HepG2 (cell line): ENCODE measurements around the gene FAM131A. TPM values are rescaled to one million over a fixed set of nuclear protein-coding genes. Genes with fewer than 3 reads are reported as not detected.

Experiments used
- FOSL2 ChIP-seq: sonication (generic); formaldehyde crosslinking; IDR thresholded peaks from 2 replicates; pipeline ENCODE4 v1.4.0; 2020; ENCODE audit warnings: missing genetic modification reagents
- FOXO1 ChIP-seq: sonication (generic); formaldehyde crosslinking; IDR thresholded peaks from 2 replicates; pipeline ENCODE4 v1.4.0; 2020; ENCODE audit warnings: missing genetic modification reagents
- KDM5B ChIP-seq: sonication (generic); formaldehyde crosslinking; IDR thresholded peaks from 2 replicates; pipeline ENCODE4 v1.4.0; 2020; ENCODE audit warnings: missing genetic modification reagents, mild to moderate bottlenecking, borderline replicate concordance
- NONO ChIP-seq, 2 experiments: fragments of 450-650 bp in 1 of 2; sonication (generic) in 1 of 2; formaldehyde crosslinking in 1 of 2; IDR thresholded peaks in 1 of 2; conservative IDR thresholded peaks in 1 of 2; 2 replicates each; pipeline versions ENCODE4 v1.6.1 to v1.8.0; 2017 to 2022; ENCODE audit warnings: mild to moderate bottlenecking in 1 of 2, missing genetic modification reagents in 1 of 2, moderate library complexity in 1 of 2
- PLRG1 ChIP-seq: fragments of 450-650 bp; conservative IDR thresholded peaks from 2 replicates; pipeline ENCODE4 v1.6.1; 2016
- POLR2AphosphoS5 ChIP-seq: IDR thresholded peaks from 2 replicates; pipeline ENCODE4 v1.6.1; 2012; ENCODE audit warnings: low read depth, low read length
- TCF12 ChIP-seq, 2 experiments: fragments of 450-650 bp in 1 of 2; sonication (generic) in 1 of 2; formaldehyde crosslinking in 1 of 2; IDR thresholded peaks; 2 replicates each; pipeline versions ENCODE4 v1.6.1 to v1.8.0; 2017 to 2022; ENCODE audit warnings: antibody characterized with exemption in 1 of 2, mild to moderate bottlenecking in 1 of 2, missing genetic modification reagents in 1 of 2, moderate library complexity in 1 of 2
- polyA plus RNA-seq, 8 experiments: library from polyadenylated mRNA; depleted of rRNA in 3 of 8; stranded (reverse) in 7 of 8; unstranded in 1 of 8; fragments of >200 nt; fragmentation: Illumina TruSeq in 4 of 8; extraction: Trizol in 4 of 8; gene quantifications; 2 replicates each; pipeline versions ENCODE4 v1.2.1 to v1.2.3, GENCODE V29; 2011 to 2016; ENCODE audit warnings: low read depth in 4 of 8, missing spikeins in 1 of 8, mixed read lengths in 1 of 8; ENCODE audit not compliant: insufficient read depth in 1 of 8
- total RNA-seq, 5 experiments: library from RNA; depleted of rRNA; stranded (reverse); fragments of >200 nt; fragmentation: Illumina TruSeq; extraction: Trizol; gene quantifications; 2 replicates each; pipeline ENCODE4 v1.2.3, GENCODE V29; 2016; ENCODE audit warnings: low read depth in 1 of 5
- TF ChIP-seq, protein P1 (sequence below): IDR thresholded peaks from 2 replicates; pipeline ENCODE4 v1.4.0; 2020; ENCODE audit warnings: mild to moderate bottlenecking, missing genetic modification reagents
- TF ChIP-seq, protein P2 (sequence below): sonication (generic); formaldehyde crosslinking; IDR thresholded peaks from 2 replicates; pipeline ENCODE4 v1.4.0; 2020; ENCODE audit warnings: missing genetic modification reagents
- TF ChIP-seq, protein P3 (sequence below): sonication (generic); formaldehyde crosslinking; IDR thresholded peaks from 2 replicates; pipeline ENCODE4 v1.4.0; 2020; ENCODE audit warnings: missing genetic modification reagents
- TF ChIP-seq, protein P4 (sequence below): sonication (generic); formaldehyde crosslinking; IDR thresholded peaks from 2 replicates; pipeline ENCODE4 v1.5.0; 2020; ENCODE audit warnings: mild to moderate bottlenecking, missing genetic modification reagents

FAM131A gene
- total and polyA plus RNA-seq, 2 of the 13 experiments (the other 11 are each of a cell fraction or from before 2014, with no cell fraction given), result 9.2 to 9.3 TPM

DNA sequence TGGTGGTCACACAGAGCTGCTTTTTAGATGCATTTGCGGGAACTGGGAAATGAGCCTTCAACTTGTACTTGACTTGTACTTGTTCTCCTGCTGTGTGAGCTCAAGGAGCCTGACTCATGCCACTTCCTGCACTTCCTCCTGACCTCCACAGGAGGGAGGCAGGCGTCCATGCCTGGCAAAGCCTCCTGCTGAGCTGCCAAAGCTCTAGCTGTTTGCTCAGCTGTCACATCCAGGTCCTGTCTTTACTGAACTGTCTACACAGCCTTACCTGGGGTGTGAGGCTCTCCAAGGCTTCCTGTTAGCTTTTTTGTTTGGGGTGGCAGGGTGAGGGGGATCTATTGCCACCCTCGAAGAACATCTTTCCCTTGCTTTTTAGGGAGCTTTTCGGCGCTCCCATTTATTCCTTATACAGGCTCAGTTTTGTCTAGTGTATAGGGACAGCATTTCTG is 34.2 kb downstream of the FAM131A start (continued):
- TF ChIP-seq, protein P1, sequence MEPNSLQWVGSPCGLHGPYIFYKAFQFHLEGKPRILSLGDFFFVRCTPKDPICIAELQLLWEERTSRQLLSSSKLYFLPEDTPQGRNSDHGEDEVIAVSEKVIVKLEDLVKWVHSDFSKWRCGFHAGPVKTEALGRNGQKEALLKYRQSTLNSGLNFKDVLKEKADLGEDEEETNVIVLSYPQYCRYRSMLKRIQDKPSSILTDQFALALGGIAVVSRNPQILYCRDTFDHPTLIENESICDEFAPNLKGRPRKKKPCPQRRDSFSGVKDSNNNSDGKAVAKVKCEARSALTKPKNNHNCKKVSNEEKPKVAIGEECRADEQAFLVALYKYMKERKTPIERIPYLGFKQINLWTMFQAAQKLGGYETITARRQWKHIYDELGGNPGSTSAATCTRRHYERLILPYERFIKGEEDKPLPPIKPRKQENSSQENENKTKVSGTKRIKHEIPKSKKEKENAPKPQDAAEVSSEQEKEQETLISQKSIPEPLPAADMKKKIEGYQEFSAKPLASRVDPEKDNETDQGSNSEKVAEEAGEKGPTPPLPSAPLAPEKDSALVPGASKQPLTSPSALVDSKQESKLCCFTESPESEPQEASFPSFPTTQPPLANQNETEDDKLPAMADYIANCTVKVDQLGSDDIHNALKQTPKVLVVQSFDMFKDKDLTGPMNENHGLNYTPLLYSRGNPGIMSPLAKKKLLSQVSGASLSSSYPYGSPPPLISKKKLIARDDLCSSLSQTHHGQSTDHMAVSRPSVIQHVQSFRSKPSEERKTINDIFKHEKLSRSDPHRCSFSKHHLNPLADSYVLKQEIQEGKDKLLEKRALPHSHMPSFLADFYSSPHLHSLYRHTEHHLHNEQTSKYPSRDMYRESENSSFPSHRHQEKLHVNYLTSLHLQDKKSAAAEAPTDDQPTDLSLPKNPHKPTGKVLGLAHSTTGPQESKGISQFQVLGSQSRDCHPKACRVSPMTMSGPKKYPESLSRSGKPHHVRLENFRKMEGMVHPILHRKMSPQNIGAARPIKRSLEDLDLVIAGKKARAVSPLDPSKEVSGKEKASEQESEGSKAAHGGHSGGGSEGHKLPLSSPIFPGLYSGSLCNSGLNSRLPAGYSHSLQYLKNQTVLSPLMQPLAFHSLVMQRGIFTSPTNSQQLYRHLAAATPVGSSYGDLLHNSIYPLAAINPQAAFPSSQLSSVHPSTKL, result peak; percentile 37; the same call in 1 of the 2 replicates
- TF ChIP-seq, protein P2, sequence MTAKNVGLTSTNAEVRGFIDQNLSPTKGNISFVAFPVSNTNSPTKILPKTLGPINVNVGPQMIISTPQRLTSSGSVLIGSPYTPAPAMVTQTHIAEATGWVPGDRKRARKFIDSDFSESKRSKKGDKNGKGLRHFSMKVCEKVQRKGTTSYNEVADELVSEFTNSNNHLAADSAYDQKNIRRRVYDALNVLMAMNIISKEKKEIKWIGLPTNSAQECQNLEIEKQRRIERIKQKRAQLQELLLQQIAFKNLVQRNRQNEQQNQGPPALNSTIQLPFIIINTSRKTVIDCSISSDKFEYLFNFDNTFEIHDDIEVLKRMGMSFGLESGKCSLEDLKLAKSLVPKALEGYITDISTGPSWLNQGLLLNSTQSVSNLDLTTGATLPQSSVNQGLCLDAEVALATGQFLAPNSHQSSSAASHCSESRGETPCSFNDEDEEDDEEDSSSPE, result no peak
- no peak for TF ChIP-seq TCF12 (IDR thresholded peaks at IDR 0.05)
- TF ChIP-seq TCF12 (CRISPR knock-in tag; IDR thresholded peaks at IDR 0.05), result no peak
- TF ChIP-seq KDM5B (CRISPR knock-in tag), result peak; percentile 35; the same call in 1 of the 2 replicates
- TF ChIP-seq, protein P3, sequence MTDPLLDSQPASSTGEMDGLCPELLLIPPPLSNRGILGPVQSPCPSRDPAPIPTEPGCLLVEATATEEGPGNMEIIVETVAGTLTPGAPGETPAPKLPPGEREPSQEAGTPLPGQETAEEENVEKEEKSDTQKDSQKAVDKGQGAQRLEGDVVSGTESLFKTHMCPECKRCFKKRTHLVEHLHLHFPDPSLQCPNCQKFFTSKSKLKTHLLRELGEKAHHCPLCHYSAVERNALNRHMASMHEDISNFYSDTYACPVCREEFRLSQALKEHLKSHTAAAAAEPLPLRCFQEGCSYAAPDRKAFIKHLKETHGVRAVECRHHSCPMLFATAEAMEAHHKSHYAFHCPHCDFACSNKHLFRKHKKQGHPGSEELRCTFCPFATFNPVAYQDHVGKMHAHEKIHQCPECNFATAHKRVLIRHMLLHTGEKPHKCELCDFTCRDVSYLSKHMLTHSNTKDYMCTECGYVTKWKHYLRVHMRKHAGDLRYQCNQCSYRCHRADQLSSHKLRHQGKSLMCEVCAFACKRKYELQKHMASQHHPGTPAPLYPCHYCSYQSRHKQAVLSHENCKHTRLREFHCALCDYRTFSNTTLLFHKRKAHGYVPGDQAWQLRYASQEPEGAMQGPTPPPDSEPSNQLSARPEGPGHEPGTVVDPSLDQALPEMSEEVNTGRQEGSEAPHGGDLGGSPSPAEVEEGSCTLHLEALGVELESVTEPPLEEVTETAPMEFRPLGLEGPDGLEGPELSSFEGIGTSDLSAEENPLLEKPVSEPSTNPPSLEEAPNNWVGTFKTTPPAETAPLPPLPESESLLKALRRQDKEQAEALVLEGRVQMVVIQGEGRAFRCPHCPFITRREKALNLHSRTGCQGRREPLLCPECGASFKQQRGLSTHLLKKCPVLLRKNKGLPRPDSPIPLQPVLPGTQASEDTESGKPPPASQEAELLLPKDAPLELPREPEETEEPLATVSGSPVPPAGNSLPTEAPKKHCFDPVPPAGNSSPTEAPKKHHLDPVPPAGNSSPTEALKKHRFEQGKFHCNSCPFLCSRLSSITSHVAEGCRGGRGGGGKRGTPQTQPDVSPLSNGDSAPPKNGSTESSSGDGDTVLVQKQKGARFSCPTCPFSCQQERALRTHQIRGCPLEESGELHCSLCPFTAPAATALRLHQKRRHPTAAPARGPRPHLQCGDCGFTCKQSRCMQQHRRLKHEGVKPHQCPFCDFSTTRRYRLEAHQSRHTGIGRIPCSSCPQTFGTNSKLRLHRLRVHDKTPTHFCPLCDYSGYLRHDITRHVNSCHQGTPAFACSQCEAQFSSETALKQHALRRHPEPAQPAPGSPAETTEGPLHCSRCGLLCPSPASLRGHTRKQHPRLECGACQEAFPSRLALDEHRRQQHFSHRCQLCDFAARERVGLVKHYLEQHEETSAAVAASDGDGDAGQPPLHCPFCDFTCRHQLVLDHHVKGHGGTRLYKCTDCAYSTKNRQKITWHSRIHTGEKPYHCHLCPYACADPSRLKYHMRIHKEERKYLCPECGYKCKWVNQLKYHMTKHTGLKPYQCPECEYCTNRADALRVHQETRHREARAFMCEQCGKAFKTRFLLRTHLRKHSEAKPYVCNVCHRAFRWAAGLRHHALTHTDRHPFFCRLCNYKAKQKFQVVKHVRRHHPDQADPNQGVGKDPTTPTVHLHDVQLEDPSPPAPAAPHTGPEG (CRISPR knock-in tag), result no peak
- peak; percentile 78 for TF ChIP-seq FOSL2 (CRISPR knock-in tag)
- no peak for TF ChIP-seq NONO (IDR thresholded peaks at IDR 0.05)
- peak; percentile 72; the same call in 1 of the 2 replicates for TF ChIP-seq NONO (CRISPR knock-in tag; conservative IDR thresholded peaks at IDR 0.05)
- no peak for TF ChIP-seq FOXO1 (CRISPR knock-in tag)
- no peak for TF ChIP-seq PLRG1
- TF ChIP-seq, protein P4, sequence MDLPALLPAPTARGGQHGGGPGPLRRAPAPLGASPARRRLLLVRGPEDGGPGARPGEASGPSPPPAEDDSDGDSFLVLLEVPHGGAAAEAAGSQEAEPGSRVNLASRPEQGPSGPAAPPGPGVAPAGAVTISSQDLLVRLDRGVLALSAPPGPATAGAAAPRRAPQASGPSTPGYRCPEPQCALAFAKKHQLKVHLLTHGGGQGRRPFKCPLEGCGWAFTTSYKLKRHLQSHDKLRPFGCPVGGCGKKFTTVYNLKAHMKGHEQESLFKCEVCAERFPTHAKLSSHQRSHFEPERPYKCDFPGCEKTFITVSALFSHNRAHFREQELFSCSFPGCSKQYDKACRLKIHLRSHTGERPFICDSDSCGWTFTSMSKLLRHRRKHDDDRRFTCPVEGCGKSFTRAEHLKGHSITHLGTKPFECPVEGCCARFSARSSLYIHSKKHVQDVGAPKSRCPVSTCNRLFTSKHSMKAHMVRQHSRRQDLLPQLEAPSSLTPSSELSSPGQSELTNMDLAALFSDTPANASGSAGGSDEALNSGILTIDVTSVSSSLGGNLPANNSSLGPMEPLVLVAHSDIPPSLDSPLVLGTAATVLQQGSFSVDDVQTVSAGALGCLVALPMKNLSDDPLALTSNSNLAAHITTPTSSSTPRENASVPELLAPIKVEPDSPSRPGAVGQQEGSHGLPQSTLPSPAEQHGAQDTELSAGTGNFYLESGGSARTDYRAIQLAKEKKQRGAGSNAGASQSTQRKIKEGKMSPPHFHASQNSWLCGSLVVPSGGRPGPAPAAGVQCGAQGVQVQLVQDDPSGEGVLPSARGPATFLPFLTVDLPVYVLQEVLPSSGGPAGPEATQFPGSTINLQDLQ (CRISPR knock-in tag), result no peak
- 0 out of 2 replicates have a peak, but pooled peaks have one; percentile 32 for TF ChIP-seq POLR2AphosphoS5
